ENCODE results near the gene HMGB3.

HMGB3 gene

GRCh38 chrX:151006410-151007109, 23.4 kb downstream of the HMGB3 start:
- ATAC-seq (ENCODE audit: insufficient read depth, low read depth) (no peak), DNase-seq (no peak)
- H3K79me2 ChIP-seq (ENCODE audit: insufficient read depth, low read length), result no peaks in the 10 kb centered on the region
- no peaks in the 10 kb centered on the region for H3K36me3 ChIP-seq (ENCODE audit: insufficient read depth, low read length)
- no peak for TF ChIP-seq EZH2 (IDR thresholded peaks at IDR 0.05; ENCODE audit: borderline replicate concordance, low read depth, low read length, severe bottlenecking)
- TF ChIP-seq CTCF (IDR thresholded peaks at IDR 0.05; ENCODE audit: borderline replicate concordance, extremely low read depth, low read length, poor library complexity, severe bottlenecking), result no peak
- no peak overlapping the region for H3K4me2 ChIP-seq (ENCODE audit: insufficient read depth, low read length)
- no peaks in the 10 kb centered on the region for H3K4me1 ChIP-seq (ENCODE audit: insufficient read depth, low read length)
- H4K20me1 ChIP-seq (ENCODE audit: insufficient read depth, low read length), result no peaks in the 10 kb centered on the region
- no peak overlapping the region for H3K27ac ChIP-seq (ENCODE audit: low read length)
- H3K27me3 ChIP-seq (ENCODE audit: insufficient read depth, low read length, poor library complexity), result no peaks in the 10 kb centered on the region
- no peak overlapping the region for H2AFZ ChIP-seq (ENCODE audit: low read depth, low read length)
- H3K9ac ChIP-seq (ENCODE audit: low read depth, low read length), result no peak overlapping the region
- no peaks in the 10 kb centered on the region for H3K9me3 ChIP-seq (ENCODE audit: insufficient read depth, low read length, severe bottlenecking)
- H3K4me3 ChIP-seq (ENCODE audit: low read depth in 1 of 2, low read length in 2 of 2), result no peak overlapping the region

- Histone ChIP-seq H3K36me3 (ENCODE audit: insufficient read depth, low read length) (no peaks in the 10 kb centered on the region), H3K9ac (ENCODE audit: low read depth, low read length) (no peak overlapping the region), H2AFZ (ENCODE audit: low read depth, low read length) (no peak overlapping the region), H3K27me3 (ENCODE audit: insufficient read depth, low read length, poor library complexity) (no peaks in the 10 kb centered on the region), H4K20me1 (ENCODE audit: insufficient read depth, low read length) (no peaks in the 10 kb centered on the region), H3K4me3 (ENCODE audit: low read depth in 1 of 2, low read length in 2 of 2) (no peak overlapping the region), H3K27ac (ENCODE audit: low read length) (no peak overlapping the region), H3K4me1 (ENCODE audit: insufficient read depth, low read length) (no peaks in the 10 kb centered on the region), H3K4me2 (ENCODE audit: insufficient read depth, low read length) (no peak overlapping the region), H3K9me3 (ENCODE audit: insufficient read depth, low read length, severe bottlenecking) (peaks cover 6% of the 10 kb centered on the region), H3K79me2 (ENCODE audit: insufficient read depth, low read length) (no peaks in the 10 kb centered on the region)
- ATAC-seq (ENCODE audit: insufficient read depth, low read depth), result no peak
- TF ChIP-seq CTCF (IDR thresholded peaks at IDR 0.05; ENCODE audit: borderline replicate concordance, extremely low read depth, low read length, poor library complexity, severe bottlenecking) (no peak), EZH2 (IDR thresholded peaks at IDR 0.05; ENCODE audit: borderline replicate concordance, low read depth, low read length, severe bottlenecking) (no peak)
- DNase-seq, result no peak
Measured at GRCh38 chrX:151009582-151009981, 26.4 kb downstream of the HMGB3 start.

GRCh38 chrX:151013164-151013743, 30.1 kb downstream of the HMGB3 start:
- Histone ChIP-seq H3K9ac (ENCODE audit: low read depth, low read length) (no peak overlapping the region), H3K9me3 (ENCODE audit: insufficient read depth, low read length, severe bottlenecking) (peaks cover 6% of the 10 kb centered on the region), H3K27ac (ENCODE audit: low read length) (no peak overlapping the region), H3K27me3 (ENCODE audit: insufficient read depth, low read length, poor library complexity) (no peaks in the 10 kb centered on the region), H3K36me3 (ENCODE audit: insufficient read depth, low read length) (no peaks in the 10 kb centered on the region), H3K4me1 (ENCODE audit: insufficient read depth, low read length) (no peaks in the 10 kb centered on the region), H4K20me1 (ENCODE audit: insufficient read depth, low read length) (no peaks in the 10 kb centered on the region), H2AFZ (ENCODE audit: low read depth, low read length) (no peak overlapping the region), H3K4me2 (ENCODE audit: insufficient read depth, low read length) (no peak overlapping the region), H3K79me2 (ENCODE audit: insufficient read depth, low read length) (no peaks in the 10 kb centered on the region), H3K4me3 (ENCODE audit: low read depth in 1 of 2, low read length in 2 of 2) (no peak overlapping the region)
- no peak for DNase-seq
- TF ChIP-seq CTCF (IDR thresholded peaks at IDR 0.05; ENCODE audit: borderline replicate concordance, extremely low read depth, low read length, poor library complexity, severe bottlenecking), result no peak
- TF ChIP-seq EZH2 (IDR thresholded peaks at IDR 0.05; ENCODE audit: borderline replicate concordance, low read depth, low read length, severe bottlenecking), result no peak
- no peak for ATAC-seq (ENCODE audit: insufficient read depth, low read depth)

Measured in DND-41 (cell line).